CD4-positive, alpha-beta T cell treated with Interleukin-1 beta for 1 hour (primary cell): Measurements from ENCODE around the gene CCDC77.

Experiments
- DNase-seq, 2 donors: peaks; one replicate each; pipeline ENCODE4 v3.0.0-alpha.2; 2020 to 2022

The CCDC77 gene

GRCh38 chr12:454833-455232 is 53.4 kb downstream of the CCDC77 start:
- no peak for DNase-seq

DNA sequence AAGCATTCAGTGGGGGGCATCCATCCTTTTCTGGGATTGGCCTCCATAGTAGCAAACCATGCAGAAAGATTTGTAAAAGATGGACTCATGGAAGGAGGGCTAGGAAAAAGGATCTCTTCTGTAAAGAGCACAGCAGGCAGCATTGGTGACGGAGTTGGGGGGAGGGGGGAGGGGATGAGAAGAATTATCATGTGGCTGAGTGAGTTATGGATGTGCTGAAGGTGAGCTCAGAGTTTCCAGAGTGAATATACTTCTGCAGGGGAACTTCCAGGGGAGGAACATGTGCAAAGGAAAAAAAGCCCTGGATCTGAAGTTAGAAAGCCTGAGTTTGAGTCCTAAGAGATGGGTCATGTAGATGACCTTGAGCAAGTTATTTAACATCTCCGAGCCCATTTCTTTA is 54.4 kb downstream of the CCDC77 start:
- no peak for DNase-seq

DNA sequence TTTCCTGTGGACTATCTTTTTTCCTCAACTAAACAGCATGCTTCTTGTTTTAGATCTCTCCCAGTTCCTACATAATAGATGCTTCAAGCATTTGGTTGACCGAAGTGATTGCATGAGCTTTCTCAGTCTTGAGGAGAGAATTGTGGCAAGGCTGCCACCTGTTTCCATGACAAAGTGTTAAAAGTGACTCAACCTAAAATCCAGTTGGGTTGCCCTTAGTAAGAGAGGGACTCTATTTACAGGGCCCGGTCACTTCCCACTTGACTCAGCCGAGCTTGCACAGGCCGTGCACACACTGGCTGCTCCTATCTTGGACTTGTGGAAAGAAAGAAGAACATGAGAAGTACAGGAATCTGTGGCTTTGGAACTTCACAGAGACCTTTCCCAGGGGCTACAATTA is 56.2 kb downstream of the CCDC77 start:
- no peak for DNase-seq

DNA sequence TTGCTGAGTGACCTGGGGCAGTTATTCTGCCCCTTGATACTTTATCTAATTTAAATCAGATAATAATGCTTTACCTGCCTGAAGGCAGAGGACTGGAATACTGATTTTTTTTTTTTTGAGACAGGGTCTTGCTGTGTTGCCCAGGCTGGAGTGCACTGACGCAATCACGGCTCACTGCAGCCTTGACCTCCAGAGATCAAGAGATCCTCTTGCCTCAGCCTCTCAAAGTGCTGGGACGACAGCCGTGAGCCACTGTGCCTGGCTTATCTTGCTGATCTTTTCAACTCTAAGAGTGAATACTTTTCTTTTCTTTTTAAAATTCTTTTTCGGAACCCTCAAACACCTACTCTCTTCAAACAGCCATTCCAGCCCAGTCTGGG is 57.6 kb downstream of the CCDC77 start:
- DNase-seq: no peak

DNA sequence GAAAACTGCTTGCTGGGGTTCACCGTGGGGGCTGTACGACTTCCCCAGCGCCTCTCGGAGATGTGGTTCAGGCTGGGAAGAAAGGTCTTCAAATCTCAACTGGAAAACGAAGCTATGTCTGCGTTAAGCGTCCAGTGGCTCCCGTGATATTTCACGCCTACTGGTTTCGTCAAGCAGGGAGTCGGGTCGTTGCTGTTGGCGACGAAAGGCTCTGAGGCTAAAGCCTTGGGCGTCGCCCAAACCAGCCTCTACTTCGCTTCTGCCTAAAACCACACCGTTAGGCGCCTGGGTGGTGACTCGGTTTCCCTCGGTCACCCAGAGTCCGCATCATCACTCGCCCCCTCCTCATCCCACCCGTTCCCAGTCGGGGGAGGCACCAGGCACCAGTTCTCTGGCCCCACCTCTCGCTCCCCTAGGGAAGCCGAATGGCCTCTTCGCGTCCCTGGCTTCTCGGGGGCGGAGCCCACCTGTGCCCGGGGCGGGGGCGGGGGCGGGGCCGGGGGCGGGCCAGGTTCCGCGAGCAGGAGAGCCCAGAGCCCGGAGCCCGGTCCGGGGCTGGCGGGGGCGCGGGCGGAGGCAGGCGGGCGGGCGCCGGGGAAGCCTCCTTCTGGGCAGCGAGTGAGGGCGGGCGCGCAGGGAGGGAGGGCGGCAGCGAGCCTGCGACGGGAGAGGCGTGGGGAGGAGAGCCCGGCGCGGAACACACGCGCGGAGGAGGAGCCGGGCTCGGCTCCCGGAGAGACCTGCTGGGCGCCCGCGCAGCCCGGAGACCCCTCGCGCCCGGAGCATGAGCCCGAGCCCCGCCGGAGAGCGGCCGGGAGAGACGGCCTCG is 58.2 kb downstream of the CCDC77 start, which contains the start of gene B4GALNT3:
TSS of gene B4GALNT3 (plus strand) at position 510 of the 829 bp plus-strand sequence. CDS start 438 bp downstream, outside the sequence.
- DNase-seq: peak; percentile 38 to 57

DNA sequence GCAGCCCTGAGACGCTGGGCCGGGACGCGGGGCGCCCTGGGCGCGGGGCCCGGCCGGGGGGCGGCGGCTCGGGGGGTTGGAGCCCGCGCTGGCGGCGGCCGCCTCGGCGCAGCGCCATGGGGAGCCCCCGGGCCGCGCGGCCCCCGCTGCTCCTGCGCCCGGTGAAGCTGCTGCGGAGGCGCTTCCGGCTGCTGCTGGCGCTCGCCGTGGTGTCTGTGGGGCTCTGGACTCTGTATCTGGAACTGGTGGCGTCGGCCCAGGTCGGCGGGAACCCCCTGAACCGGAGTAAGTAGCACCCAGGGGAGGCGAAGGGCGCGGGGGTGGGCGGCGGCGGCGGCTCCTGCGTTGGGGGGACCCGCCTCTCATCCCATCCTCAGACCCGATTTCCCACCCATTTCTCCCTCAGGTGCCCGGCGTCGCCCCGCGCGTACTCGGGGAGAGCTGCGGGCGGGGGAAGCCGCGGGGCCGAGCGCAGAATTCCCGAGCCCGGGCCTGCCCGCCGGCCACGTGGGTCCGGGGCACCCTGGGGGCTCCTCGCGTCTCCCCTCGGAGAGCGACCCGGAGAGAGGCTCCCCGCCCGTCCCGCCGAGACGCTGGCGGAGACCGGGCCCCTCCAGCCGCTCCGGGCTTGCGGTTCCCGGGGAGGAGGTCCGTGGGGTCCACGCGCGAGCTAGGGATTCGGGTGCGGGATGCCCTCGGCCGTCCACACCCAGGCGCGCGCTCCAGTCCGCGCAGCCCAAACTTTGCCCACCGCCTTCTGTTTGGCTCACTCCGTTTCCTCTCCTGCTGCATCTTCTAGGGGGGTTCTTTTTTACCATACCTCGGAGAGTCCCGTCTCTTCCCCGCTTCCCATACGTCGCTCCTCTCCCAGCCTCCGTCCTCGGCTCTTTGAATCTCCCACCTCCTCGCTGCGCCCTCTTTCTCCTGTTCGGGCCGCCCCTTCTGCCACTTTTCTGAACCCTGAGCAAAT is 59.1 kb downstream of the CCDC77 start:
- DNase-seq: peak; percentile 24 to 44

DNA sequence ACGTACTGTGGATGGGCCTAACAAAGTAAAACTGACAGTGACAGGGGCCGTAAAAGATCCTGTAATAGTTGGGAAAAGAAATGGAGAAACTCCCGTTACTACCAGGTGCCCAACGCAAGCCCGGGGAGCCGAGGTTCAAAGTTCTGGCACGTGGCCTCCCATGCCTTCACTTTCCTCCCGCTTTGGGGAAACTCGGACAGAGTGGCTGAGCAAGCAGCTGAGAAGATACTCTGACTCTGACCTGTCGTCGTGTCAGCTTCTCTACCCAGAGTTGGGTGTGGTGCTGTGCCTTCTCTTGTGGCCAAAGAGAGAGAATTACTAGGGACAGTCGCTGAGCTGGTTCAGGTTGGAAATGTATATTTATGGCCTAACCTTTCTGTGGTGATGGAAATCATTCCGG is 60.0 kb downstream of the CCDC77 start:
- no peak for DNase-seq

GRCh38 chr12:462936-463705 is 61.7 kb downstream of the CCDC77 start:
- DNase-seq: no peak

DNA sequence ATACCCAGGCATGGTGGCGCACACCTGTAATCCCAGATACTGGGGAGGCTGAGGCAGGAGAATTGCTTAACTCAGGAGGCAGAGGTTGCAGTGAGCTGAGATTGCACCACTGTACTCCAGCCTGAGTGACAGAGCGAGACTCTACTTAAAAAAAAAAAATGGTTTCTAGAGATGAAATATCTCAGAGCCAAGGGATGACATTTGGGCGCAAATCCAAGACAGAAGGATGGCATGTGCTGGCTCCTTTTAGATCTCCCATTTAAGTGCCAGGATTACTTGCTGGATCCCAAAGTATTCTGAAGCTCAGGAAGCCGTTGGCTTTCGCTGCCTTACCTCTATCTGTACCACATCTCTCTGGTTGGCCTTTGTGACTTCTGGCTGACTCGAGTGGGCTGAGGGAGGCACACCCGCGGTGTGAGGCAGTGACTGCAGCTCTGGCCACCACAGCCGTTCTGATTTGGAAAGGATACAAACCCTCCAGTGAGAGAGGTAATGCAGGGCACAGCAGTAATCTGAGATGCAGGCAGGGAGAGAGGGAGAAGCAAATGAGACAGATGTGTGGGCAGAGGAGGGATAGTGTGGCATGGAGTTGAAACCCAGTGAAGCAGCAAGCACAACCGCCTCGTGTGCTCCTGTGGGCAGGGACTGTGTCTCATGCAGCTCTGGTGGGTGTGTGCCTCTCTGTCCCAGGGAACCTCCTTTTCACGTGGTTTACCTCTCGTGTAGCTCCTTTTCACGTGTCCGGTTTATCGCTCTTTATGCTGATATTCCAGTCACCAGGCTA is 63.2 kb downstream of the CCDC77 start:
- DNase-seq: no peak

DNA sequence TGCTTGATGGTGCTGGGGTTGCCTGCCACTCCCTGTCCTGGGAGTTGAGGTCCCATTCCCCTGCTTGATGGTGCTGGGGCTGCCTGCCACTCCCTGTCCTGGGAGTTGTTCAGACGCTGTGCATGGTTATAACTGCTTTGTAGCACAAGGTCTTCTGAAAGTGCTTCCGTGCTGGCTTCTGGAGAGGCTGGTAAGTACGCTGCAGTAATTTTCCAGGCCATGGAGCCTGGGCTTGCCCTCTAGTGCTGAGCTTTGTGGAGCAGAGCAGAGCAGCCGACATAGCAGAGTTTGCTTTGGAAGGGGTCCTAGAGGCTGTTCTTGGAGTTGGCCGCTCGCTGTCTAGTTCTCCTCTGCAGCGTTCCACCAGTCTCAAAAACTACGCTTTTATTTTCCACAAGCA is 64.6 kb downstream of the CCDC77 start:
- DNase-seq: no peak

- DNase-seq: no peak
Measured at GRCh38 chr12:466762-467161, 65.3 kb downstream of the CCDC77 start.

- no peak for DNase-seq
Measured at GRCh38 chr12:467591-467990, 66.1 kb downstream of the CCDC77 start.

GRCh38 chr12:468671-469389 is 67.4 kb downstream of the CCDC77 start:
- no peak for DNase-seq

DNA sequence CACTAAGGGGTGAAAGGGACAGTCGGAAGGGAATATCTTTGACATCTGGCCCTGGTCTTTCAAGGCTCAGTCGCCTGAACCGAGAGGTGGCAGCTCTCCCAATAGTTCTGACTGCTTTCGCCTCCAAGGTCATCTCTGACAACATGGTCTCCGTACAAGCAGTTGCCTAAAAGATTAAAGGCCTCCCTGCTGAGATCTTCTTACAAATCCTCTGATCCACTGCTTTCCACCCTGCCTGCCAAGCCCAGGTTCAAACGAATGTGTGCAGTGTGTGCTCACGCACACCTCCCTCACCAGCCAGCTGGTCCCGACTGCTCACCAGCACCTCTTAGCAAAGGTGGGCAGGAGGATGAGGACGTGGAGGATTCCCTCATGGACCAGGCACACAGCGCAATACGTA is 68.7 kb downstream of the CCDC77 start:
- no peak for DNase-seq

- no peak for DNase-seq
Measured at GRCh38 chr12:473198-473597, 71.8 kb downstream of the CCDC77 start.

DNA sequence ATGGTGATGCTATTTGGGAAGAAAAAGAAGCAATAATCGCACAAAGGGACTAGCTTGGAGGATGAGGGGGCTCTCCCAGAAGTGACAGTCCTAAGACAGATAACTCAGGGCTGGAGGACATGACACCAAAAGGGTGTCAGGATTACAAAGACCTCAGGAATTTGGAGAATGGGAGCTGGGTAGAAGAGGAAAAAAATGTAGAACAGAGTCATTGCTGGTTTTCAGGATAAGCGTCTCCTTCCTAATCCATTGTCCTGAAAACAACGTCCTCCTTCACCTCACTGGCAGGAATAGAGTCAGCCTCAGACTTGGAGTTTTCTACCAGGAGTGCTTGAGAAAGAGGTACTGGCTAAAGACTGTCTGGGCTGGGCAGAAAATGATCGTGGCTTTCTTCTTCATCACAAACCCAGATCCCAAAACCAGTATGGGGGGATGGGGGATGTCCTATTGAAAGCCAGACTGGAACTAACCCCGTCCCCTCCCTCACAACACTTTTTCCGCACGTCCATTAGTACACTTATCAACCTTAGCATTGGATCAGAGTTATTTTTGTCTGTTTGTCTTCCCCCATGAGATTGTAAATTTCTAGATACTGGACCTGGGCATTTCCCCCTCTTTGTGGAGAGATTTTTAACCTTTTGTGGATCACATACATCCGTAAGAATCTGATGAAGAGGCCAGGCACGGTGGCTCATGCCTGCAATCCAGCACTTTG is 72.6 kb downstream of the CCDC77 start:
- no peak for DNase-seq

DNA sequence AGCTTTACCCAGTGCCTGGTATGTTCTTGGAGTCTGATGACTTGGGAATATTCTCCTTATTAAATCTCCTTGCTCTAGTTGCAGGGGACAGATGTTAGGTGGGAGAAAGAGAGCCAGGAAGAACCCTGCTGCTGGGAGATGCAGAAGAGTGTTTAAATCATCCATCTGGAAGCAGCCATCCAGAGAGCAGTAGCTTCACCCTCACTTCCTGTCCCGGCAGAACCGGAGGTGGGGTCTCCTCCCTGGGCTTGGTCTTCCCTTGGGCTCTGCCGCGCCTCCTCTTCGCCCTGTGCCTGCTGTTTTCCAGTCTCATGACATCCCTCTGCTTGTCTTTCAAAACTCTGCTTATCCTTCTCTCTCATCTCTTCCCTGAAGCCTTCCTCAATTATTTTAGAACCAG is 73.8 kb downstream of the CCDC77 start:
- no peak for DNase-seq

DNA sequence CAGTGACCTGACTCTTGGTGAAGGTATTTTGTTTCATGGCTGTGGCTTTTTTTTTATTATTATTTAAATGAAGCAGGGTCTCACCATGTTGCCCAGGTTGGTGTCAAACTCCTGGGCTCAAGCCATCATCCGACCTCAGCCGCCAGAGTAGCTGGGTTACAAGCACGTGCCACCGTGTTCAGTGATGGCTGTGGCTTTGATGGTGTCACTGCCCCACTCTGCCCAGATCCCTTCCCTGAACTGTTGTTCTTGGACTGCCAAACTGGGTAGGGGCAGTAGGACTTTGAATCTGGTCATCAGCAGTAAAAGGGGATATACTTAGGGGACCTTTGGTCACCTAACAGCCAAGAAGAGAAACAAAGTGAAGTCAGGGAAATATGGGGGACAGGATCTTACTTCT is 77.7 kb downstream of the CCDC77 start:
- no peak for DNase-seq

DNA sequence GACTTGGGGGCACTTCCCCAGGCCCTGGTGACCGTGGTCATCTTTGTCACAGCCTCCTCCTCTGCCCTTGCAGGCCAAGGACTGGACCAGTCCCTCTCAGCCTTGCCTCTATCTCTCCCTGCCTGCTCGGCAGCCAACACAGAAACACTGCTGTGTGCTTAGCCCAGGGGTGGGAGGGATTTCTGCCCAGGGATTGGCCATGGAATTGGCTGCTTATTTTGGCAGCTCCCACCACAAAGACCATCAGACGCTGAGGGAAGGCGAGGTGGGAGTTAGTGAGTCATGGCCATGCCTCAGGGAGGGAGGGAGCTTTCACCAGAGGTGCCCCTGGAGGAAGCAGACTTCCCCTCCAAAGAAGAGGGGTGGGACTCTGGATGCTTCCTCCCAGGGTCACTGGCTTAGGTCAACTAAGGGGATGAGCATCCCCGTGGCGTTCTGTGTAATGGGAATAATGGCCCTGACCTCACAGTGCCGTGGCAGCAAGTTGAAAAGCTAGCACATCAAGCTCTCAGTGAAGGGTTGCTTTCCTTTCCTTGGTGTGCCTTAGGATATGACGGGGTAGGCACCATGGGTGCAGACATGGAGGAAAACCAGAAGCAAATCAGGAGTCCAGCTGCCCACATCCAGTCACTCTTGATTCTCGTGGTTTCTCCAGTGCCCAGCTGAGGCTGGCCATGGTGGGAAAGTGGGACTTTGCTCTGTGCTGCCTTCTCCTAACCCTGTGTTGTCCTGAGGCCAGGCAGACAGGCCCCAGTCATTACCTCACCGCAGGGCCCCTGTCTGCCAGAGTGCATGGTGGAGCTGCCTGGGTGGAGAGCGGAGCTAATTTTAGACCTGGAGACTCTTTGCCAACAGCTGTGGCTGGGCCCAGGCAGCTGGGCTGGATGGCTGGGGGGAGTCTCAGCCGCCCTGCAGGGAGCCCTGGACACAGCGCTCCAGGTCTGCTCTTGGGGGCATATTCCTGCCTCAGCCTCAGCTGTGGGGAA is 79.7 kb downstream of the CCDC77 start:
- no peak for DNase-seq

DNA sequence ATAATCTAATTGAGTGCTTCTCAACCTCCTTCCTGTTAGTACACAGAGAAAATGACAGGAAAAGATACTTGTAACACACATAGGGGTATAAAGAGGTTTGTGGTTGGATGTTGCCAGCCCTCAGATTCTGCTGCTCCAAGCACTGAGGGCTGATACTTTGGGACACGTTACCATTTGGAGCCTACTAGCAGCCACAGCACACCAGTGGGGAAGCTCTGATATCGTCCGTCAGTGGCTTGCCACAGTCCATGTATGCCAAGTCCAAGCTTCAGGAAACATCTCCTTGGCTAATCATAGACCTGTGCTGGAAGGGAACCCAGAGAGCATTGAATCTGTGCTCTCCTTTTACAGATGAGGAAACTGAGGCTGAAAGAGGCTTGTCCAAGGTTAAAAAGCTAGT is 80.6 kb downstream of the CCDC77 start:
- DNase-seq: no peak
